SK-N-SH treated with all-trans-retinoic acid at 6 μM for 48 hours (cell line): ENCODE results near the gene SCP2D1.

Source experiments
- ATAC-seq: fragments of 200-7000 bp; cut with Tn5 transposase; 3 replicates; pipeline ENCODE4 v1.9.1; 2020; ENCODE audit warnings: mild to moderate bottlenecking, moderate library complexity
- ARNTL ChIP-seq: fragments of 450-650 bp; formaldehyde crosslinking; IDR thresholded peaks from 2 replicates; pipeline ENCODE4 v1.5.0; 2020; ENCODE audit warnings: low read depth, mild to moderate bottlenecking, moderate library complexity, borderline replicate concordance
- BACH2 ChIP-seq: fragments of 250-450 bp; sonication (Bioruptor Pico); IDR thresholded peaks from 2 replicates; pipeline ENCODE4 v1.9.0; 2021; ENCODE audit warnings: mild to moderate bottlenecking, borderline replicate concordance
- CSDC2 ChIP-seq: fragments of 250-450 bp; sonication (Bioruptor Pico); IDR thresholded peaks from 2 replicates; pipeline ENCODE4 v1.5.0; 2020; ENCODE audit warnings: mild to moderate bottlenecking, moderate library complexity
- GLIS3 ChIP-seq: fragments of 250-450 bp; sonication (Bioruptor Pico); IDR thresholded peaks from 2 replicates; pipeline ENCODE4 v1.5.0; 2020; ENCODE audit warnings: mild to moderate bottlenecking, moderate library complexity
- ISL1 ChIP-seq: fragments of 250-450 bp; sonication (Bioruptor Pico); IDR thresholded peaks from 2 replicates; pipeline ENCODE4 v2.1.2; 2022; ENCODE audit warnings: mild to moderate bottlenecking, moderate library complexity
- OSR1 ChIP-seq: fragments of 250-450 bp; sonication (Bioruptor Pico); IDR thresholded peaks from 2 replicates; pipeline ENCODE4 v1.8.0; 2022; ENCODE audit warnings: moderate library complexity, mild to moderate bottlenecking, inconsistent platforms
- PPARA ChIP-seq: fragments of 250-450 bp; sonication (Bioruptor Pico); IDR thresholded peaks from 2 replicates; pipeline ENCODE4 v1.5.0; 2020; ENCODE audit warnings: mild to moderate bottlenecking, borderline replicate concordance
- SNAI2 ChIP-seq: fragments of 250-450 bp; sonication (Bioruptor Pico); IDR thresholded peaks from 2 replicates; pipeline ENCODE4 v1.5.0; 2020; ENCODE audit warnings: mild to moderate bottlenecking, moderate library complexity
- TOX ChIP-seq: fragments of 250-450 bp; sonication (Bioruptor Pico); IDR thresholded peaks from 2 replicates; pipeline ENCODE4 v1.8.0; 2021; ENCODE audit warnings: mild to moderate bottlenecking, moderate library complexity, borderline replicate concordance
- ZFP3 ChIP-seq: fragments of 250-450 bp; sonication (Bioruptor Pico); IDR thresholded peaks from 2 replicates; pipeline ENCODE4 v1.5.0; 2020; ENCODE audit warnings: mild to moderate bottlenecking, moderate library complexity
- ZFP30 ChIP-seq: fragments of 450-650 bp; formaldehyde crosslinking; IDR thresholded peaks from 2 replicates; pipeline ENCODE4 v1.5.0; 2022; ENCODE audit warnings: mild to moderate bottlenecking, moderate library complexity
- ZNF565 ChIP-seq: fragments of 450-650 bp; formaldehyde crosslinking; conservative IDR thresholded peaks from 2 replicates; pipeline ENCODE4 v1.5.0; 2020; ENCODE audit warnings: low read depth, mild to moderate bottlenecking, moderate library complexity
- ZNF70 ChIP-seq: fragments of 450-650 bp; formaldehyde crosslinking; IDR thresholded peaks from 2 replicates; pipeline ENCODE4 v1.5.0; 2020; ENCODE audit warnings: mild to moderate bottlenecking, moderate library complexity
- ZNF8 ChIP-seq: fragments of 450-650 bp; formaldehyde crosslinking; IDR thresholded peaks from 2 replicates; pipeline ENCODE4 v1.5.0; 2020; ENCODE audit warnings: mild to moderate bottlenecking, moderate library complexity
- TF ChIP-seq, protein P1 (sequence below): fragments of 250-450 bp; sonication (Bioruptor Pico); IDR thresholded peaks from 2 replicates; pipeline ENCODE4 v1.8.0; 2021; ENCODE audit warnings: low read depth, mild to moderate bottlenecking, moderate library complexity, borderline replicate concordance
- TF ChIP-seq, protein P2 (sequence below): fragments of 250-450 bp; sonication (Bioruptor Pico); IDR thresholded peaks from 2 replicates; pipeline ENCODE4 v1.5.0; 2020; ENCODE audit warnings: mild to moderate bottlenecking, moderate library complexity
- TF ChIP-seq, protein P3 (sequence below): fragments of 250-450 bp; sonication (Bioruptor Pico); IDR thresholded peaks from 2 replicates; pipeline ENCODE4 v1.5.1; 2020; ENCODE audit warnings: low read depth, mild to moderate bottlenecking, moderate library complexity
- TF ChIP-seq, protein P4 (sequence below): fragments of 250-450 bp; sonication (Bioruptor Pico); IDR thresholded peaks from 2 replicates; pipeline ENCODE4 v1.5.1; 2021; ENCODE audit warnings: mild to moderate bottlenecking, moderate library complexity
- TF ChIP-seq, protein P5 (sequence below): fragments of 250-450 bp; sonication (Bioruptor Pico); IDR thresholded peaks from 2 replicates; pipeline ENCODE4 v1.8.0; 2020; ENCODE audit warnings: mild to moderate bottlenecking, moderate library complexity, borderline replicate concordance

Gene SCP2D1

DNA sequence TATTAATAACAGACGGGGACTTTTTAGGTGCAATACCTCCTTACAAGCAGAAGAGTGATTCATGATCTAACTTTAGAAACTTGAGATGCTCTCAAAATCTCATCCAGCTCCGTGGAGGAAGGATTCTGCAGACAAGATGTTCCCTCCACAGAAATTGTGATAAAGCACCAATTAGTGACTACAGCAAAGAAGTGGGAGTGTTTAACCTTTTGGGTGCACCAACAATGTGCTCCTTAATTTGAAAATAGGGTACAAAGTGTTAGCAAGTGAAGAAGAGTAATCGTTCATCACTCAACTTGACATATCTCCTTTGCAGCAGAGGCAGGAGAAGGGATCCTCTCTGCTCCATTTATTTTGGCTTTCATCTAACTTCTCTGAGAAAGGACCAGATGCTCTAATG lies 22.8 kb upstream of the SCP2D1 start (continued):
- TF ChIP-seq, protein P1, sequence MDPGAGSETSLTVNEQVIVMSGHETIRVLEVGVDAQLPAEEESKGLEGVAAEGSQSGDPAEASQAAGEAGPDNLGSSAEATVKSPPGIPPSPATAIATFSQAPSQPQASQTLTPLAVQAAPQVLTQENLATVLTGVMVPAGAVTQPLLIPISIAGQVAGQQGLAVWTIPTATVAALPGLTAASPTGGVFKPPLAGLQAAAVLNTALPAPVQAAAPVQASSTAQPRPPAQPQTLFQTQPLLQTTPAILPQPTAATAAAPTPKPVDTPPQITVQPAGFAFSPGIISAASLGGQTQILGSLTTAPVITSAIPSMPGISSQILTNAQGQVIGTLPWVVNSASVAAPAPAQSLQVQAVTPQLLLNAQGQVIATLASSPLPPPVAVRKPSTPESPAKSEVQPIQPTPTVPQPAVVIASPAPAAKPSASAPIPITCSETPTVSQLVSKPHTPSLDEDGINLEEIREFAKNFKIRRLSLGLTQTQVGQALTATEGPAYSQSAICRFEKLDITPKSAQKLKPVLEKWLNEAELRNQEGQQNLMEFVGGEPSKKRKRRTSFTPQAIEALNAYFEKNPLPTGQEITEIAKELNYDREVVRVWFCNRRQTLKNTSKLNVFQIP (CRISPR knock-in tag): no peak
- TF ChIP-seq BACH2 (CRISPR knock-in tag) (no peak), ZFP30 (CRISPR knock-in tag) (no peak)

DNA sequence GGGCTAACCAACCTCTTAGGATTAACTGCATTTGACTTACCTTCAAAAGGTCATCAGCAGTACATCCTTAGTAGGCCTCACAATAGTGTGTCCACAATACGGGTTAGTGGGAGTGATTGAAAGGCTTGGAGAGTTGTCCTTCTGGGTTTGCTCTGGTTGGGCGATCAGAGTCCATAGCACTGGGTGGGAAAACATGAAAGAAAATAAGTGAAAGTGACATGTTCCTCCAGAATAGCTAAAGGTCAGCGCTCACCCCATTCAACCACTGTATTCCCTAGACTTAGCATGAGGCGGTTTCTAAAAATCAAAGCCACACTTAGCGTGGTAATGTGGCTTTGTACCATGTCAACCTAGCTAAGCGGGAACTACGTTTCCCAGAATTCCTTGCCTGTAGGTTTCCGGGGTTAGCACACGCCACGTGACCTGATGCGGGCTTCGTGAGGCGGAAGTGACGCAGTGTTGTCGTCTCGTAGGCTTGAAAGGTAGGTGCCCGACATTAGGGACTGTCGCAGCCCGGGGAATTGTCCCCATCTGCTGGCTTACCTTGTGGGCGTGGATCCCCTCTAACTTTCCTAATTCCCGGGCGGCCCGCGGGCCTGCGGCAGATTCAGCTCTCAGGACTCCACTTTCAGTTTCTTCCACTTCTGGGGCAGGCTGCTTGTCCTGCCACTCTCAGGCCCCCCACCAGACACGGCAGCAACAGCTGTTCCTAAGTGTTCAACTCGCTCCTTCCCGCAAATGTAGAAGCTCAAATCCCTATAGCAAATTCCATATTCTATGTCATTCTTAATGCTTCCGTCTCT lies 19.8 kb upstream of the SCP2D1 start:
- TF ChIP-seq SNAI2 (peak; percentile 72; the same call in 1 of the 2 replicates), ZFP3 (no peak; the same call in 1 of the 2 replicates)
- TF ChIP-seq, protein P2, sequence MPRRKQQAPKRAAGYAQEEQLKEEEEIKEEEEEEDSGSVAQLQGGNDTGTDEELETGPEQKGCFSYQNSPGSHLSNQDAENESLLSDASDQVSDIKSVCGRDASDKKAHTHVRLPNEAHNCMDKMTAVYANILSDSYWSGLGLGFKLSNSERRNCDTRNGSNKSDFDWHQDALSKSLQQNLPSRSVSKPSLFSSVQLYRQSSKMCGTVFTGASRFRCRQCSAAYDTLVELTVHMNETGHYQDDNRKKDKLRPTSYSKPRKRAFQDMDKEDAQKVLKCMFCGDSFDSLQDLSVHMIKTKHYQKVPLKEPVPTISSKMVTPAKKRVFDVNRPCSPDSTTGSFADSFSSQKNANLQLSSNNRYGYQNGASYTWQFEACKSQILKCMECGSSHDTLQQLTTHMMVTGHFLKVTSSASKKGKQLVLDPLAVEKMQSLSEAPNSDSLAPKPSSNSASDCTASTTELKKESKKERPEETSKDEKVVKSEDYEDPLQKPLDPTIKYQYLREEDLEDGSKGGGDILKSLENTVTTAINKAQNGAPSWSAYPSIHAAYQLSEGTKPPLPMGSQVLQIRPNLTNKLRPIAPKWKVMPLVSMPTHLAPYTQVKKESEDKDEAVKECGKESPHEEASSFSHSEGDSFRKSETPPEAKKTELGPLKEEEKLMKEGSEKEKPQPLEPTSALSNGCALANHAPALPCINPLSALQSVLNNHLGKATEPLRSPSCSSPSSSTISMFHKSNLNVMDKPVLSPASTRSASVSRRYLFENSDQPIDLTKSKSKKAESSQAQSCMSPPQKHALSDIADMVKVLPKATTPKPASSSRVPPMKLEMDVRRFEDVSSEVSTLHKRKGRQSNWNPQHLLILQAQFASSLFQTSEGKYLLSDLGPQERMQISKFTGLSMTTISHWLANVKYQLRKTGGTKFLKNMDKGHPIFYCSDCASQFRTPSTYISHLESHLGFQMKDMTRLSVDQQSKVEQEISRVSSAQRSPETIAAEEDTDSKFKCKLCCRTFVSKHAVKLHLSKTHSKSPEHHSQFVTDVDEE (CRISPR knock-in tag): 0 out of 2 replicates have a peak, but pooled peaks have one; percentile 52
- ATAC-seq: peak; percentile 99

DNA sequence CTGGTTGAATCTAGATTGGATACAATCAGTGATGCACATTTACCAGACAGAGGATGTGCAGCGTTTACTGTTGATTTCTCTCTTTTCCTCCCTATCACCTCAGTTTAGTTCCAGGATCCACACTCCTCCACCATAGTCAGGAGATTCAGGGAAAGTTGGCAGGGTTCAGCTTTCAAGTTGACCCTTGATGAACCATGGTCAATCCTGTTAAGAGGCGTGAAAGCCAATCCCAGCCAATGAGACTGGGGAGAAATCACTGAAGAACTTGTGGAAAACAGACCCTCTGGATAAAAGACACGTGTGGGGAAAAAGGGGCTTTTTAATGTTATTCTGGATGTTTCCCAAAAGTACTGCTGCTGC lies 19.2 kb upstream of the SCP2D1 start:
- peak; percentile 35; the same call in 2 of the 3 replicates for ATAC-seq
- TF ChIP-seq TOX (CRISPR knock-in tag): no peak

DNA sequence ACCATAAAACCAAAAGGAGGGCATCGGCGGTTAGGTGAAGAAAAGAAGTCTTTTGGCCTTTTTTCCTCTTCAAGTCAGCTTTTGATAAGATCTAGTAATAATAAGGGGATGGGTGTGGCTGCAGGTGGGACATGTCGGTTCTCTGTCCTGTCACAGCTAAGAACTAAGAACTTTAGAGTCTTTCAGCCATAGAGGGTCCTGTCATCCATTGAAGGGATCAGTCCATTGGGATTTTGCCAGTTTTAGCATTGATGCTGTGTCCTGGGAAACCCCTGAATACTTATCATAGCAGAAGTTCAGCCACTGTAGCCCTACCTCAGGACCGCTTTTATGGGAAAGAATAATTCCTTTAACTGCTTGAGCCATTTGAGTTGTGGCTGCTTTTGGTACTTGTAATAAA lies 18.2 kb upstream of the SCP2D1 start:
- TF ChIP-seq ZNF565 (CRISPR knock-in tag): no peak
- no peak for TF ChIP-seq ZFP3
- no peak for TF ChIP-seq CSDC2 (CRISPR knock-in tag)
- TF ChIP-seq PPARA: no peak
- TF ChIP-seq OSR1 (CRISPR knock-in tag): no peak
- TF ChIP-seq BACH2 (CRISPR knock-in tag): no peak
- TF ChIP-seq, protein P3, sequence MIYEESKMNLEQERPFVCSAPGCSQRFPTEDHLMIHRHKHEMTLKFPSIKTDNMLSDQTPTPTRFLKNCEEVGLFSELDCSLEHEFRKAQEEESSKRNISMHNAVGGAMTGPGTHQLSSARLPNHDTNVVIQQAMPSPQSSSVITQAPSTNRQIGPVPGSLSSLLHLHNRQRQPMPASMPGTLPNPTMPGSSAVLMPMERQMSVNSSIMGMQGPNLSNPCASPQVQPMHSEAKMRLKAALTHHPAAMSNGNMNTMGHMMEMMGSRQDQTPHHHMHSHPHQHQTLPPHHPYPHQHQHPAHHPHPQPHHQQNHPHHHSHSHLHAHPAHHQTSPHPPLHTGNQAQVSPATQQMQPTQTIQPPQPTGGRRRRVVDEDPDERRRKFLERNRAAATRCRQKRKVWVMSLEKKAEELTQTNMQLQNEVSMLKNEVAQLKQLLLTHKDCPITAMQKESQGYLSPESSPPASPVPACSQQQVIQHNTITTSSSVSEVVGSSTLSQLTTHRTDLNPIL (CRISPR knock-in tag): no peak
- no peak for TF ChIP-seq TOX (CRISPR knock-in tag)
- TF ChIP-seq ZNF8: no peak
- no peak for TF ChIP-seq ZNF70 (CRISPR knock-in tag)
- no peak for TF ChIP-seq ISL1 (CRISPR knock-in tag)
- TF ChIP-seq, protein P4, sequence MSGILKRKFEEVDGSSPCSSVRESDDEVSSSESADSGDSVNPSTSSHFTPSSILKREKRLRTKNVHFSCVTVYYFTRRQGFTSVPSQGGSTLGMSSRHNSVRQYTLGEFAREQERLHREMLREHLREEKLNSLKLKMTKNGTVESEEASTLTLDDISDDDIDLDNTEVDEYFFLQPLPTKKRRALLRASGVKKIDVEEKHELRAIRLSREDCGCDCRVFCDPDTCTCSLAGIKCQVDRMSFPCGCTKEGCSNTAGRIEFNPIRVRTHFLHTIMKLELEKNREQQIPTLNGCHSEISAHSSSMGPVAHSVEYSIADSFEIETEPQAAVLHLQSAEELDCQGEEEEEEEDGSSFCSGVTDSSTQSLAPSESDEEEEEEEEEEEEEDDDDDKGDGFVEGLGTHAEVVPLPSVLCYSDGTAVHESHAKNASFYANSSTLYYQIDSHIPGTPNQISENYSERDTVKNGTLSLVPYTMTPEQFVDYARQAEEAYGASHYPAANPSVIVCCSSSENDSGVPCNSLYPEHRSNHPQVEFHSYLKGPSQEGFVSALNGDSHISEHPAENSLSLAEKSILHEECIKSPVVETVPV (CRISPR knock-in tag): no peak
- no peak for TF ChIP-seq GLIS3 (CRISPR knock-in tag)
- TF ChIP-seq, all 23 proteins: peak for 0

DNA sequence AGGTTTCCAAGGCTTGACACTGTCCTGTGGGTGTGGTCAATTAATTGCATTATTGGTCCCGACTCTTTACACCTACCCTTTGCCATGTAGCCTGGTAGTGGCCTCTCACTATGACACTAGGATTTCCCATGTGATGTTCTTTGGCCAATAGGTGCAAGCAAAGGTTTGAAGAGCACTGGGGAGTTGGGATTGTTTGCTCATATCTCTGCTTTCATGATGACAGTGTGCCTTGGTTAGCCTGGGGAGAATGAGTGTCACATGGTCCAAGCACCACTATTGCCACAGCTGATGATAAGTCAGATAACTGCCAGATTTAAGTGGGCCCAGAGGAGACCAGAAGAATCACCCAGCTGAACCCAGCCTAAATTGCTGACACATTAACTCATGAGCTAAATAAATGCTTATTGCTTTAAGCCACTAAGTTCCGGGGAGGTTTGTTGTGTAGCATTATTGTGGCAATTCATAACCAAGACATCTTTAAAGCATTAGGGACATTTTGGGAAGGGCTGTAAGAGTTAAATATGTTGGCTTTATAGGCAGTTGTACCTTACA lies 17.2 kb upstream of the SCP2D1 start:
- no peak for ATAC-seq
- TF ChIP-seq, protein P2 (CRISPR knock-in tag): no peak
- TF ChIP-seq, protein P3 (CRISPR knock-in tag): no peak
- no peak for TF ChIP-seq ZNF565 (CRISPR knock-in tag)
- TF ChIP-seq TOX (CRISPR knock-in tag): no peak
- no peak for TF ChIP-seq ARNTL
- no peak for TF ChIP-seq ZNF70 (CRISPR knock-in tag)
- no peak for TF ChIP-seq ZNF8
- TF ChIP-seq ZFP30 (CRISPR knock-in tag): no peak
- TF ChIP-seq SNAI2: no peak
- TF ChIP-seq, protein P5, sequence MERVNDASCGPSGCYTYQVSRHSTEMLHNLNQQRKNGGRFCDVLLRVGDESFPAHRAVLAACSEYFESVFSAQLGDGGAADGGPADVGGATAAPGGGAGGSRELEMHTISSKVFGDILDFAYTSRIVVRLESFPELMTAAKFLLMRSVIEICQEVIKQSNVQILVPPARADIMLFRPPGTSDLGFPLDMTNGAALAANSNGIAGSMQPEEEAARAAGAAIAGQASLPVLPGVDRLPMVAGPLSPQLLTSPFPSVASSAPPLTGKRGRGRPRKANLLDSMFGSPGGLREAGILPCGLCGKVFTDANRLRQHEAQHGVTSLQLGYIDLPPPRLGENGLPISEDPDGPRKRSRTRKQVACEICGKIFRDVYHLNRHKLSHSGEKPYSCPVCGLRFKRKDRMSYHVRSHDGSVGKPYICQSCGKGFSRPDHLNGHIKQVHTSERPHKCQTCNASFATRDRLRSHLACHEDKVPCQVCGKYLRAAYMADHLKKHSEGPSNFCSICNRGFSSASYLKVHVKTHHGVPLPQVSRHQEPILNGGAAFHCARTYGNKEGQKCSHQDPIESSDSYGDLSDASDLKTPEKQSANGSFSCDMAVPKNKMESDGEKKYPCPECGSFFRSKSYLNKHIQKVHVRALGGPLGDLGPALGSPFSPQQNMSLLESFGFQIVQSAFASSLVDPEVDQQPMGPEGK (CRISPR knock-in tag): no peak
- no peak for TF ChIP-seq OSR1 (CRISPR knock-in tag)

More for the DNA sequence above, 18.2 kb upstream of the SCP2D1 start:
- ATAC-seq: no peak
